OCI-LY3 (cell line): ENCODE data around the gene DPPA4.
"Not testable (repeated sequence)": the region's sequence is repeated elsewhere in the genome, so short reads cannot be mapped to it uniquely, and the experiment has no call there.

Experiments used
- CTCF ChIP-seq: fragments of 200-600, 300-600 bp; sonication (generic); IDR thresholded peaks from 2 replicates; pipeline ENCODE4 v1.5.1; 2014; ENCODE audit warnings: antibody characterized with exemption, low read length, low read depth
- EZH2phosphoT487 ChIP-seq: fragments of 200-600 bp; shearing (Covaris generic); IDR thresholded peaks from 2 replicates; pipeline ENCODE4 v1.6.1; 2018; ENCODE audit warnings: antibody characterized with exemption, mixed run types, low read depth

GRCh38 chr3:109358809-109359208 lies 21.5 kb upstream of the DPPA4 start:
- not testable (repeated sequence) for TF ChIP-seq CTCF, EZH2phosphoT487
